WTC11 (cell line): Measurements from ENCODE around the gene LRRC75B. TPM values are rescaled to one million over a fixed set of nuclear protein-coding genes. Genes with fewer than 3 reads are reported as not detected.

Source experiments
- ATAC-seq: fragments of 200-7000 bp; cut with Tn5 transposase; 2 replicates; pipeline ENCODE4 v1.10.0; 2021; ENCODE audit warnings: mild to moderate bottlenecking, moderate library complexity
- CTCF ChIA-PET: fragments of 300-600 bp; sonication (Branson Sonifier 250); formaldehyde crosslinking; loops from one replicate; lab custom pipeline; 2021; ENCODE audit warnings: antibody characterized with exemption; lab: Charles Lee
- POLR2A ChIA-PET: fragments of 350-600 bp; sonication (Branson Sonifier 250); formaldehyde crosslinking; loops from one replicate; lab custom pipeline; 2021; ENCODE audit warnings: antibody characterized with exemption; lab: Charles Lee
- DNase-seq: peaks from one replicate; pipeline ENCODE4 v3.0.0; 2021; ENCODE audit warnings: low spot score
- H3K27ac Mint-ChIP-seq: 2 replicates; pipeline ENCODE4 v1.8.0; 2021; ENCODE audit warnings: mixed read lengths
- H3K27me3 Mint-ChIP-seq: 2 replicates; pipeline ENCODE4 v1.8.0; 2021; ENCODE audit warnings: low read depth, mild to moderate bottlenecking, moderate library complexity, mixed read lengths
- H3K36me3 Mint-ChIP-seq: 2 replicates; pipeline ENCODE4 v1.8.0; 2021; ENCODE audit warnings: mixed read lengths
- H3K4me1 Mint-ChIP-seq: 2 replicates; pipeline ENCODE4 v1.8.0; 2022; ENCODE audit warnings: mixed read lengths
- H3K4me3 Mint-ChIP-seq: 2 replicates; pipeline ENCODE4 v1.8.0; 2021; ENCODE audit warnings: mild to moderate bottlenecking, moderate library complexity, mixed read lengths
- H3K9me3 Mint-ChIP-seq: 2 replicates; pipeline ENCODE4 v1.8.0; 2021; ENCODE audit warnings: mixed read lengths
- CBFB ChIP-seq: sonication (generic); formaldehyde crosslinking; IDR thresholded peaks from 2 replicates; pipeline ENCODE4 v1.8.1; 2022; ENCODE audit warnings: mild to moderate bottlenecking, low read depth, missing genetic modification reagents
- ELF4 ChIP-seq: sonication (generic); formaldehyde crosslinking; IDR thresholded peaks from 2 replicates; pipeline ENCODE4 v1.8.1; 2022; ENCODE audit warnings: low read depth, mild to moderate bottlenecking, moderate library complexity, missing genetic modification reagents
- ESRRA ChIP-seq: sonication (generic); formaldehyde crosslinking; IDR thresholded peaks from 2 replicates; pipeline ENCODE4 v1.8.1; 2022; ENCODE audit warnings: mild to moderate bottlenecking, missing genetic modification reagents, borderline replicate concordance
- FOXP1 ChIP-seq: sonication (generic); formaldehyde crosslinking; IDR thresholded peaks from 2 replicates; pipeline ENCODE4 v1.8.0; 2022; ENCODE audit warnings: missing genetic modification reagents, mild to moderate bottlenecking, moderate library complexity, borderline replicate concordance
- NFE2L1 ChIP-seq: sonication (generic); formaldehyde crosslinking; IDR thresholded peaks from 2 replicates; pipeline ENCODE4 v1.8.1; 2023; ENCODE audit warnings: missing genetic modification reagents
- NFYB ChIP-seq: sonication (generic); formaldehyde crosslinking; conservative IDR thresholded peaks from 2 replicates; pipeline ENCODE4 v1.8.0; 2022; ENCODE audit warnings: low read depth, missing genetic modification reagents
- NR1H2 ChIP-seq: sonication (generic); formaldehyde crosslinking; IDR thresholded peaks from 2 replicates; pipeline ENCODE4 v1.9.0; 2021; ENCODE audit warnings: mild to moderate bottlenecking, moderate library complexity, missing genetic modification reagents
- NR2C2 ChIP-seq: sonication (generic); formaldehyde crosslinking; IDR thresholded peaks from 2 replicates; pipeline ENCODE4 v1.8.0; 2022; ENCODE audit warnings: mild to moderate bottlenecking, missing genetic modification reagents
- PRRX2 ChIP-seq: fragments of 250-450 bp; sonication (Bioruptor Pico); IDR thresholded peaks from 2 replicates; pipeline ENCODE4 v1.8.0; 2021; ENCODE audit warnings: mild to moderate bottlenecking
- RELA ChIP-seq: sonication (generic); formaldehyde crosslinking; IDR thresholded peaks from 2 replicates; pipeline ENCODE4 v1.8.1; 2022; ENCODE audit warnings: missing genetic modification reagents, mild to moderate bottlenecking, borderline replicate concordance
- RORB ChIP-seq: fragments of 250-450 bp; sonication (Bioruptor Pico); IDR thresholded peaks from 2 replicates; pipeline ENCODE4 v1.9.0; 2021; ENCODE audit warnings: mild to moderate bottlenecking
- SOX15 ChIP-seq: fragments of 250-450 bp; sonication (Bioruptor Pico); IDR thresholded peaks from 2 replicates; pipeline ENCODE4 v1.9.0; 2021; ENCODE audit warnings: mild to moderate bottlenecking
- TEAD1 ChIP-seq: sonication (generic); formaldehyde crosslinking; IDR thresholded peaks from 2 replicates; pipeline ENCODE4 v1.8.0; 2022; ENCODE audit warnings: mild to moderate bottlenecking, missing genetic modification reagents
- TP53 ChIP-seq: sonication (generic); formaldehyde crosslinking; IDR thresholded peaks from 2 replicates; pipeline ENCODE4 v1.8.1; 2023; ENCODE audit warnings: mild to moderate bottlenecking, missing genetic modification reagents
- total RNA-seq: library from RNA; stranded (reverse); gene quantifications from 3 replicates; pipeline ENCODE4 v1.2.3, GENCODE V29; 2021
- TF ChIP-seq, protein P1 (sequence below): sonication (generic); formaldehyde crosslinking; IDR thresholded peaks from 2 replicates; pipeline ENCODE4 v1.8.1; 2022; ENCODE audit warnings: mild to moderate bottlenecking, moderate library complexity, missing genetic modification reagents
- TF ChIP-seq, protein P2 (sequence below): sonication (generic); formaldehyde crosslinking; IDR thresholded peaks from 2 replicates; pipeline ENCODE4 v1.8.0; 2022; ENCODE audit warnings: missing genetic modification reagents
- TF ChIP-seq, protein P3 (sequence below): fragments of 250-450 bp; sonication (Bioruptor Pico); IDR thresholded peaks from 2 replicates; pipeline ENCODE4 v1.9.0; 2021; ENCODE audit warnings: mild to moderate bottlenecking
- TF ChIP-seq, protein P4 (sequence below): fragments of 250-450 bp; sonication (Bioruptor Pico); conservative IDR thresholded peaks from 2 replicates; pipeline ENCODE4 v1.9.0; 2021; ENCODE audit warnings: mild to moderate bottlenecking
- TF ChIP-seq, protein P5 (sequence below): sonication (generic); formaldehyde crosslinking; IDR thresholded peaks from 2 replicates; pipeline ENCODE4 v1.8.0; 2023; ENCODE audit warnings: missing genetic modification reagents, mild to moderate bottlenecking, borderline replicate concordance
- TF ChIP-seq, protein P6 (sequence below): sonication (generic); formaldehyde crosslinking; IDR thresholded peaks from 2 replicates; pipeline ENCODE4 v1.8.1; 2023; ENCODE audit warnings: mild to moderate bottlenecking, missing genetic modification reagents, moderate library complexity
- TF ChIP-seq, protein P7 (sequence below): sonication (generic); formaldehyde crosslinking; IDR thresholded peaks from 2 replicates; pipeline ENCODE4 v1.8.0; 2023; ENCODE audit warnings: missing genetic modification reagents

LRRC75B gene
- total RNA-seq, 1 experiment from 2014 or later = 19.2 TPM

DNA sequence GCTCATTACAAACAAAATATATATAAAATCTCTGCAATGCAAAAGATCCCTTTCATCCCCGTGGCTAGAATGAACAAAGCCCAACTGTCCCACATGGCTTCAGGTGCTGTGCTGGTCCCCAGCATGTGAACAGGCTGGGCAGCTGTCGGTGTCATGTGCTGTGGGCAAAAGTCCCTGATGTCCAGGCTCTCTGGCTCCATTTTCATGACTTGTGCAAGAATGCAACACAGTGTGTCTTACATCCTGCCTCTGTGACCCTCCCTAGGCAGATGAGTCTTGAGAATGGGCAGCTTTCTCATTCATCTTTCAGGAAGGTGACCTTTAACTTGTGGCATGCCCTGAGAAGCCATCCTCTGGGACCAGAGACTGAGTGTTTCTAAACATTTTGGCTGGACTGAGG is 52.4 kb downstream of the LRRC75B start:
- POLR2A ChIA-PET = no interaction called here
- H3K9me3 Mint-ChIP-seq = no peaks in the 10 kb centered on the region
- no peaks in the 10 kb centered on the region for H3K27me3 Mint-ChIP-seq
- DNase-seq (no peak), ATAC-seq (no peak)
- no peak overlapping the region for H3K27ac Mint-ChIP-seq
- H3K4me3 Mint-ChIP-seq = no peak overlapping the region
- CTCF ChIA-PET = no interaction called here
- H3K4me1 Mint-ChIP-seq = no peaks in the 10 kb centered on the region
- peaks cover 24% of the 10 kb centered on the region; the same call in 1 of the 2 replicates for H3K36me3 Mint-ChIP-seq
- TF ChIP-seq, protein P1, sequence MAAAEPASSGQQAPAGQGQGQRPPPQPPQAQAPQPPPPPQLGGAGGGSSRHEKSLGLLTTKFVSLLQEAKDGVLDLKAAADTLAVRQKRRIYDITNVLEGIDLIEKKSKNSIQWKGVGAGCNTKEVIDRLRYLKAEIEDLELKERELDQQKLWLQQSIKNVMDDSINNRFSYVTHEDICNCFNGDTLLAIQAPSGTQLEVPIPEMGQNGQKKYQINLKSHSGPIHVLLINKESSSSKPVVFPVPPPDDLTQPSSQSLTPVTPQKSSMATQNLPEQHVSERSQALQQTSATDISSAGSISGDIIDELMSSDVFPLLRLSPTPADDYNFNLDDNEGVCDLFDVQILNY (CRISPR knock-in tag) = no peak
- TF ChIP-seq NR2C2 (no peak), SOX15 (no peak), NFE2L1 (no peak), RORB (CRISPR knock-in tag) (no peak)
- TF ChIP-seq, protein P2, sequence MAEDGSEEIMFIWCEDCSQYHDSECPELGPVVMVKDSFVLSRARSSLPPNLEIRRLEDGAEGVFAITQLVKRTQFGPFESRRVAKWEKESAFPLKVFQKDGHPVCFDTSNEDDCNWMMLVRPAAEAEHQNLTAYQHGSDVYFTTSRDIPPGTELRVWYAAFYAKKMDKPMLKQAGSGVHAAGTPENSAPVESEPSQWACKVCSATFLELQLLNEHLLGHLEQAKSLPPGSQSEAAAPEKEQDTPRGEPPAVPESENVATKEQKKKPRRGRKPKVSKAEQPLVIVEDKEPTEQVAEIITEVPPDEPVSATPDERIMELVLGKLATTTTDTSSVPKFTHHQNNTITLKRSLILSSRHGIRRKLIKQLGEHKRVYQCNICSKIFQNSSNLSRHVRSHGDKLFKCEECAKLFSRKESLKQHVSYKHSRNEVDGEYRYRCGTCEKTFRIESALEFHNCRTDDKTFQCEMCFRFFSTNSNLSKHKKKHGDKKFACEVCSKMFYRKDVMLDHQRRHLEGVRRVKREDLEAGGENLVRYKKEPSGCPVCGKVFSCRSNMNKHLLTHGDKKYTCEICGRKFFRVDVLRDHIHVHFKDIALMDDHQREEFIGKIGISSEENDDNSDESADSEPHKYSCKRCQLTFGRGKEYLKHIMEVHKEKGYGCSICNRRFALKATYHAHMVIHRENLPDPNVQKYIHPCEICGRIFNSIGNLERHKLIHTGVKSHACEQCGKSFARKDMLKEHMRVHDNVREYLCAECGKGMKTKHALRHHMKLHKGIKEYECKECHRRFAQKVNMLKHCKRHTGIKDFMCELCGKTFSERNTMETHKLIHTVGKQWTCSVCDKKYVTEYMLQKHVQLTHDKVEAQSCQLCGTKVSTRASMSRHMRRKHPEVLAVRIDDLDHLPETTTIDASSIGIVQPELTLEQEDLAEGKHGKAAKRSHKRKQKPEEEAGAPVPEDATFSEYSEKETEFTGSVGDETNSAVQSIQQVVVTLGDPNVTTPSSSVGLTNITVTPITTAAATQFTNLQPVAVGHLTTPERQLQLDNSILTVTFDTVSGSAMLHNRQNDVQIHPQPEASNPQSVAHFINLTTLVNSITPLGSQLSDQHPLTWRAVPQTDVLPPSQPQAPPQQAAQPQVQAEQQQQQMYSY (CRISPR knock-in tag) = no peak
- TF ChIP-seq, protein P3, sequence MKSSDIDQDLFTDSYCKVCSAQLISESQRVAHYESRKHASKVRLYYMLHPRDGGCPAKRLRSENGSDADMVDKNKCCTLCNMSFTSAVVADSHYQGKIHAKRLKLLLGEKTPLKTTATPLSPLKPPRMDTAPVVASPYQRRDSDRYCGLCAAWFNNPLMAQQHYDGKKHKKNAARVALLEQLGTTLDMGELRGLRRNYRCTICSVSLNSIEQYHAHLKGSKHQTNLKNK = no peak

DNA sequence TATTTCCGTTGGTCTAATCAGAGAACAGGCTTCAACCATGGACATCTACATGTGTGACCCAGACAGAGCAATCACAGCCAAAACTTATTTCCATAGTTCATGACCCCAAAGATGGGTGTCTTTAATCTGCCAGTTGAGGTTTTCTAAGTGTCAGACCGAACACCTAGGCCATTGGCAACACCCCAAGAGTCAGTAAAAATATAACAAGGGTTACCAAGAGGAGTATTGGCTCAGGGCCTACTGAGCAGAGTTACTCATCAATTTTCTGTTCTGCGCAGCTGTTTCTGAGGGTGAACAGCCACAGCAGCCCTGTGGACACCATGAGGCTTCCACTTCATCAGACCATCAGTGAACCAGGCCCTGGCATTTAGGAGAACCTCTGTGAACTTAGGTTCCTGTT is 56.8 kb downstream of the LRRC75B start:
- TF ChIP-seq, protein P4, sequence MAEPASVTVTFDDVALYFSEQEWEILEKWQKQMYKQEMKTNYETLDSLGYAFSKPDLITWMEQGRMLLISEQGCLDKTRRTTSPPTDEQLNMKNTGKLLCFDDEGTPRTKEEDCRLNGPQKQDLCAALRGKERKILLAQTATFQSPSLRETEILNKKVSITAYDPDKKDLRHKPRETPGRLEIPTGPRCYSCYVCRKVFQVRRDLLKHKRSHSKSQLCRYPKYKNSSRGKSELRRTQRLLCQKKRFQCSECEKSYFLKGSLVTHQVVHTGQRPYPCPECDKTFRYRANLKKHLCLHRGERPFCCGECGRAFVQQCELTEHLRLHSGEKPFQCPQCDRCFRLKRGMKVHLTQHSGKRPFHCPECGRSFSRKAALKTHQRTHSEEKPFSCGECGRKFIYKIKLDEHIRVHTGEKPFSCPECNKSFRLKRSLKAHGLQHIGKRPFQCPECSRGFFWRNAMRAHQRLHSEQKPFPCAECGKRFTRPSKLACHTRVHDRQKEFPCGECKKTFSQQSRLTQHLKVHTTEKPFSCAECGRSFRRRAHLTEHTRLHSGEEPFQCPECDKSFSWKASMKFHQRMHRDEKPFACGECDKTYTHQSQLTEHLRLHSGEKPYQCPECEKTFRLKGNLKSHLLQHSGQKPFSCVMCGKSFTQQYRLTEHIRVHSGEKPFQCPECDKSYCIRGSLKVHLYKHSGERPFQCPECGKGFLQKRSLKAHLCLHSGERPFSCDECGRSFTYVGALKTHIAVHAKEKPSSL (CRISPR knock-in tag) = no peak
- TF ChIP-seq NFYB (CRISPR knock-in tag) = no peak
- no peak for TF ChIP-seq FOXP1 (CRISPR knock-in tag)
- TF ChIP-seq, protein P5, sequence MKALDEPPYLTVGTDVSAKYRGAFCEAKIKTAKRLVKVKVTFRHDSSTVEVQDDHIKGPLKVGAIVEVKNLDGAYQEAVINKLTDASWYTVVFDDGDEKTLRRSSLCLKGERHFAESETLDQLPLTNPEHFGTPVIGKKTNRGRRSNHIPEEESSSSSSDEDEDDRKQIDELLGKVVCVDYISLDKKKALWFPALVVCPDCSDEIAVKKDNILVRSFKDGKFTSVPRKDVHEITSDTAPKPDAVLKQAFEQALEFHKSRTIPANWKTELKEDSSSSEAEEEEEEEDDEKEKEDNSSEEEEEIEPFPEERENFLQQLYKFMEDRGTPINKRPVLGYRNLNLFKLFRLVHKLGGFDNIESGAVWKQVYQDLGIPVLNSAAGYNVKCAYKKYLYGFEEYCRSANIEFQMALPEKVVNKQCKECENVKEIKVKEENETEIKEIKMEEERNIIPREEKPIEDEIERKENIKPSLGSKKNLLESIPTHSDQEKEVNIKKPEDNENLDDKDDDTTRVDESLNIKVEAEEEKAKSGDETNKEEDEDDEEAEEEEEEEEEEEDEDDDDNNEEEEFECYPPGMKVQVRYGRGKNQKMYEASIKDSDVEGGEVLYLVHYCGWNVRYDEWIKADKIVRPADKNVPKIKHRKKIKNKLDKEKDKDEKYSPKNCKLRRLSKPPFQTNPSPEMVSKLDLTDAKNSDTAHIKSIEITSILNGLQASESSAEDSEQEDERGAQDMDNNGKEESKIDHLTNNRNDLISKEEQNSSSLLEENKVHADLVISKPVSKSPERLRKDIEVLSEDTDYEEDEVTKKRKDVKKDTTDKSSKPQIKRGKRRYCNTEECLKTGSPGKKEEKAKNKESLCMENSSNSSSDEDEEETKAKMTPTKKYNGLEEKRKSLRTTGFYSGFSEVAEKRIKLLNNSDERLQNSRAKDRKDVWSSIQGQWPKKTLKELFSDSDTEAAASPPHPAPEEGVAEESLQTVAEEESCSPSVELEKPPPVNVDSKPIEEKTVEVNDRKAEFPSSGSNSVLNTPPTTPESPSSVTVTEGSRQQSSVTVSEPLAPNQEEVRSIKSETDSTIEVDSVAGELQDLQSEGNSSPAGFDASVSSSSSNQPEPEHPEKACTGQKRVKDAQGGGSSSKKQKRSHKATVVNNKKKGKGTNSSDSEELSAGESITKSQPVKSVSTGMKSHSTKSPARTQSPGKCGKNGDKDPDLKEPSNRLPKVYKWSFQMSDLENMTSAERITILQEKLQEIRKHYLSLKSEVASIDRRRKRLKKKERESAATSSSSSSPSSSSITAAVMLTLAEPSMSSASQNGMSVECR (CRISPR knock-in tag) = no peak
- TF ChIP-seq, protein P6, sequence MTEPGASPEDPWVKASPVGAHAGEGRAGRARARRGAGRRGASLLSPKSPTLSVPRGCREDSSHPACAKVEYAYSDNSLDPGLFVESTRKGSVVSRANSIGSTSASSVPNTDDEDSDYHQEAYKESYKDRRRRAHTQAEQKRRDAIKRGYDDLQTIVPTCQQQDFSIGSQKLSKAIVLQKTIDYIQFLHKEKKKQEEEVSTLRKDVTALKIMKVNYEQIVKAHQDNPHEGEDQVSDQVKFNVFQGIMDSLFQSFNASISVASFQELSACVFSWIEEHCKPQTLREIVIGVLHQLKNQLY = no peak
- no peak for TF ChIP-seq RELA
- TF ChIP-seq NR2C2 = no peak
- TF ChIP-seq ESRRA (CRISPR knock-in tag) = no peak
- no peak for TF ChIP-seq TEAD1 (CRISPR knock-in tag)
- TF ChIP-seq CBFB (CRISPR knock-in tag) = no peak
- TF ChIP-seq, protein P7, sequence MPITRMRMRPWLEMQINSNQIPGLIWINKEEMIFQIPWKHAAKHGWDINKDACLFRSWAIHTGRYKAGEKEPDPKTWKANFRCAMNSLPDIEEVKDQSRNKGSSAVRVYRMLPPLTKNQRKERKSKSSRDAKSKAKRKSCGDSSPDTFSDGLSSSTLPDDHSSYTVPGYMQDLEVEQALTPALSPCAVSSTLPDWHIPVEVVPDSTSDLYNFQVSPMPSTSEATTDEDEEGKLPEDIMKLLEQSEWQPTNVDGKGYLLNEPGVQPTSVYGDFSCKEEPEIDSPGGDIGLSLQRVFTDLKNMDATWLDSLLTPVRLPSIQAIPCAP (CRISPR knock-in tag) = no peak
- no peak for TF ChIP-seq ELF4 (CRISPR knock-in tag)
- no peak for TF ChIP-seq TP53 (CRISPR knock-in tag)
- TF ChIP-seq NFE2L1 = no peak
- TF ChIP-seq NR1H2 (CRISPR knock-in tag) = no peak
- TF ChIP-seq PRRX2 = no peak
- CTCF ChIA-PET = no interaction called here
- H3K4me1 Mint-ChIP-seq = no peaks in the 10 kb centered on the region

More for the DNA sequence above, 56.8 kb downstream of the LRRC75B start:
- Mint-ChIP-seq H3K27me3 (no peaks in the 10 kb centered on the region; the same call in 1 of the 2 replicates), H3K27ac (no peak overlapping the region), H3K4me3 (no peak overlapping the region), H3K36me3 (peaks cover 9% of the 10 kb centered on the region; the same call in 1 of the 2 replicates), H3K9me3 (no peaks in the 10 kb centered on the region)
- ATAC-seq (no peak), DNase-seq (no peak)
- POLR2A ChIA-PET = interaction anchor here (0.7 kb wide), 1 partner anchor 35 kb away, joined by 5 read pairs; no protein-coding TSS in a partner anchor
